PC-3 (cell line): ENCODE results near the gene HHIPL1.

Source experiments
- CTCF ChIP-seq: fragments of 300-600 bp; sonication (generic); conservative IDR thresholded peaks from 2 replicates; pipeline ENCODE4 v1.5.1; 2017; ENCODE audit warnings: antibody characterized with exemption, low read depth, mild to moderate bottlenecking, low read length
- EZH2 ChIP-seq: fragments of 300-600 bp; sonication (generic); IDR thresholded peaks from one replicate; pipeline ENCODE4 v1.6.1; 2017; ENCODE audit warnings: antibody characterized with exemption, mild to moderate bottlenecking, low read length; ENCODE audit not compliant: unreplicated experiment
- EZH2phosphoT487 ChIP-seq: fragments of 300-600 bp; sonication (generic); IDR thresholded peaks from 2 replicates; pipeline ENCODE4 v1.6.1; 2018; ENCODE audit warnings: mild to moderate bottlenecking, antibody characterized with exemption, low read length, borderline replicate concordance

- TF ChIP-seq EZH2: no peak
- no peak for TF ChIP-seq CTCF
- TF ChIP-seq EZH2phosphoT487: no peak
These were observed 23.0 kb upstream of the HHIPL1 start for GRCh38 chr14:99621948-99622347.
